ENCODE measurements around the gene FBXO48. TPM values are rescaled to one million over a fixed set of nuclear protein-coding genes. Genes with fewer than 3 reads are reported as not detected.

FBXO48 gene
- total and polyA plus RNA-seq, 2 of the 4 experiments (the other 2 are of a cell fraction) = 0.18 to 0.43 TPM

- no peaks in the 10 kb centered on the region for H3K9me1 ChIP-seq (ENCODE audit: insufficient read depth, low read length)
- dilution Hi-C loops (cut with HindIII; ENCODE audit: low sequenced_read_pairs, unreplicated experiment) = no loop called here
- no peak overlapping the region for H4K5ac ChIP-seq (ENCODE audit: low read depth, low read length)
- no peak overlapping the region for H2AFZ ChIP-seq (replicated peaks; ENCODE audit: low read length, poor library complexity)
- H3K14ac ChIP-seq (replicated peaks; ENCODE audit: low read depth, low read length) = no peak overlapping the region
- WGBS, 2 experiments (ENCODE audit: extremely low coverage in 2 of 2, insufficient read length in 1 of 2) = no CpG with 5 or more reads among the region's 7 CpGs
- intact Hi-C loops (cut with micrococcal nuclease) = no loop called here
- H2AK5ac ChIP-seq (ENCODE audit: low read depth, low read length) = no peak overlapping the region
- DNase-seq (no peak), ATAC-seq (ENCODE audit: low read depth) (no peak)
- no peak overlapping the region for H3K23ac ChIP-seq (ENCODE audit: low read depth, low read length)
- peaks cover 3% of the 10 kb centered on the region; the same call in 1 of the 2 replicates for H3K9me3 ChIP-seq (ENCODE audit: control insufficient read depth, insufficient read depth, low read length)
- H3K27ac ChIP-seq (ENCODE audit: insufficient read depth, low read length) = no peak overlapping the region
- no peak overlapping the region for H2BK15ac ChIP-seq (ENCODE audit: low read depth, low read length)
- BruUV-seq (replicated peaks) = no TSS peak
- H3K56ac ChIP-seq (ENCODE audit: extremely low read depth, insufficient read depth, low read length) = no peak overlapping the region
- H2BK5ac ChIP-seq (ENCODE audit: low read depth, low read length, poor library complexity, severe bottlenecking) = no peak overlapping the region
- no peak overlapping the region for H3K4ac ChIP-seq (ENCODE audit: low read depth, low read length)
- no peak overlapping the region for H3K4me2 ChIP-seq (ENCODE audit: low read depth, low read length)
- H3K79me1 ChIP-seq (ENCODE audit: low read depth in 1 of 2, low read length in 2 of 2) = no peaks in the 10 kb centered on the region
- no peaks in the 10 kb centered on the region for H3K36me3 ChIP-seq (ENCODE audit: control insufficient read depth, insufficient read depth, low read length)
- no peak overlapping the region for H2BK20ac ChIP-seq (ENCODE audit: low read depth, low read length)
- H3K9ac ChIP-seq (ENCODE audit: low read depth, low read length) = no peak overlapping the region
- H3K4me3 ChIP-seq (ENCODE audit: insufficient read depth, low read depth, low read length) = no peak overlapping the region
- POLR2A ChIA-PET (ENCODE audit: unreplicated experiment) = no interaction called here
- H2AK9ac ChIP-seq (replicated peaks; ENCODE audit: low read depth, low read length, poor library complexity) = no peak overlapping the region
- H3K18ac ChIP-seq (ENCODE audit: low read depth, low read length) = no peak overlapping the region
- no peak overlapping the region for H4K8ac ChIP-seq (ENCODE audit: low read depth in 2 of 2, low read length in 2 of 2)
- no peaks in the 10 kb centered on the region for H4K20me1 ChIP-seq (ENCODE audit: insufficient read depth, low read length)
- CTCF ChIA-PET = no interaction called here
- peaks cover 2% of the 10 kb centered on the region; the same call in 1 of the 2 replicates for H3K4me1 ChIP-seq (ENCODE audit: control insufficient read depth, insufficient read depth, low read length)
- TF ChIP-seq RFX5 (IDR thresholded peaks at IDR 0.05; ENCODE audit: low read depth, low read length) (no peak), CEBPB (IDR thresholded peaks at IDR 0.05; ENCODE audit: low read depth, low read length) (peak; percentile 61)
- H3K27me3 ChIP-seq (ENCODE audit: control insufficient read depth, insufficient read depth, low read length) = peaks cover 24% of the 10 kb centered on the region
- H2BK120ac ChIP-seq (ENCODE audit: low read depth, low read length) = no peak overlapping the region
- H4K91ac ChIP-seq (ENCODE audit: insufficient read depth, low read depth, low read length) = no peak overlapping the region
- in situ Hi-C loops (cut with MboI; ENCODE audit: low sequenced_read_pairs) = no loop called here
Observed at GRCh38 chr2:68429311-68429826, 37.7 kb downstream of the FBXO48 start.

Data from IMR-90 (cell line).